CD14-positive monocyte (primary cell): Measurements from ENCODE around the gene EIPR1. TPM values are rescaled to one million over a fixed set of nuclear protein-coding genes. Genes with fewer than 3 reads are reported as not detected.

ENCODE experiments used
- DNase-seq, 3 donors: peaks; one replicate each; pipeline ENCODE4 v3.0.0-alpha.2; 2011 to 2022
- H2AFZ ChIP-seq: 2 replicates; pipeline ENCODE4 v1.6.0; 2012; ENCODE audit warnings: mild to moderate bottlenecking, low read depth, low read length, inconsistent platforms; ENCODE audit not compliant: insufficient read depth, poor library complexity, severe bottlenecking
- H3K27ac ChIP-seq, 2 donors: 1 replicate in 1 of 2; 2 replicates in 1 of 2; pipeline ENCODE4 v1.5.1; 2012 to 2013; ENCODE audit warnings: low read length in 2 of 2, control low read depth in 1 of 2, inconsistent platforms in 1 of 2, low read depth in 1 of 2, mild to moderate bottlenecking in 1 of 2
- H3K27me3 ChIP-seq, 2 donors: one replicate each; pipeline versions ENCODE4 v1.6.0 to v1.6.1; 2011 to 2013; ENCODE audit warnings: low read length in 2 of 2; ENCODE audit not compliant: control insufficient read depth in 2 of 2, insufficient read depth in 2 of 2
- H3K36me3 ChIP-seq, 2 donors: replicated peaks in 1 of 2; 1 replicate in 1 of 2; 2 replicates in 1 of 2; pipeline versions ENCODE4 v1.5.1 to v1.6.1; 2012 to 2013; ENCODE audit warnings: low read length in 2 of 2, control low read depth in 1 of 2, inconsistent platforms in 1 of 2, mild to moderate bottlenecking in 1 of 2; ENCODE audit not compliant: insufficient read depth in 2 of 2, control insufficient read depth in 1 of 2
- H3K4me1 ChIP-seq, 2 donors: 1 replicate in 1 of 2; 2 replicates in 1 of 2; pipeline versions ENCODE4 v1.5.1 to v1.6.1; 2012 to 2013; ENCODE audit warnings: low read length in 2 of 2, control low read depth in 1 of 2, inconsistent platforms in 1 of 2, mild to moderate bottlenecking in 1 of 2, moderate library complexity in 1 of 2; ENCODE audit not compliant: insufficient read depth in 2 of 2, control insufficient read depth in 1 of 2
- H3K4me2 ChIP-seq: replicated peaks from 2 replicates; pipeline ENCODE3; 2012; ENCODE audit warnings: low read length, moderate library complexity, mild to moderate bottlenecking; ENCODE audit not compliant: poor library complexity, severe bottlenecking; ENCODE audit errors: extremely low read depth
- H3K4me3 ChIP-seq, 3 experiments: fragments of 200-600 bp in 1 of 3; sonication (generic) in 1 of 3; replicated peaks in 1 of 3; 1 replicate in 2 of 3; 2 replicates in 1 of 3; pipeline ENCODE4 v1.5.1; 2011 to 2013; ENCODE audit warnings: low read length in 3 of 3, mild to moderate bottlenecking in 3 of 3, control low read depth in 2 of 3, low read depth in 2 of 3, inconsistent platforms in 1 of 3, moderate library complexity in 1 of 3
- H3K79me2 ChIP-seq: 2 replicates; pipeline ENCODE4 v1.6.0; 2012; ENCODE audit warnings: mild to moderate bottlenecking, control low read depth, inconsistent platforms, low read length, moderate library complexity; ENCODE audit not compliant: insufficient read depth
- H3K9ac ChIP-seq: 2 replicates; pipeline ENCODE4 v1.6.0; 2017; ENCODE audit warnings: low read length, mild to moderate bottlenecking; ENCODE audit not compliant: insufficient read depth, poor library complexity, severe bottlenecking
- H3K9me3 ChIP-seq, 2 donors: replicated peaks in 1 of 2; 1 replicate in 1 of 2; 2 replicates in 1 of 2; pipeline versions ENCODE4 v1.5.1 to v1.6.1; 2012 to 2013; ENCODE audit warnings: low read length in 2 of 2, control low read depth in 1 of 2; ENCODE audit not compliant: control insufficient read depth in 1 of 2, insufficient read depth in 1 of 2
- H4K20me1 ChIP-seq: 2 replicates; pipeline ENCODE4 v1.6.0; 2012; ENCODE audit warnings: mild to moderate bottlenecking, low read length, control low read depth, moderate library complexity; ENCODE audit not compliant: insufficient read depth
- H3K27ac Mint-ChIP-seq, 7 donors: one replicate each; pipeline ENCODE4 v1.8.0; 2020; ENCODE audit warnings: mild to moderate bottlenecking in 7 of 7, mixed read lengths in 7 of 7, moderate library complexity in 6 of 7, inconsistent platforms in 2 of 7
- H3K27me3 Mint-ChIP-seq, 3 donors: one replicate each; pipeline ENCODE4 v1.8.0; 2021 to 2022; ENCODE audit warnings: low read depth in 3 of 3, mild to moderate bottlenecking in 3 of 3, mixed read lengths in 3 of 3, moderate library complexity in 3 of 3, inconsistent platforms in 1 of 3
- H3K36me3 Mint-ChIP-seq, 2 donors: one replicate each; pipeline ENCODE4 v1.8.0; 2020; ENCODE audit warnings: mixed read lengths in 2 of 2, inconsistent platforms in 1 of 2, mild to moderate bottlenecking in 1 of 2
- H3K4me1 Mint-ChIP-seq: one replicate; pipeline ENCODE4 v1.8.0; 2020; ENCODE audit warnings: mild to moderate bottlenecking, mixed read lengths
- H3K4me3 Mint-ChIP-seq, 2 donors: one replicate each; pipeline ENCODE4 v1.8.0; 2020; ENCODE audit warnings: mild to moderate bottlenecking in 2 of 2, mixed read lengths in 2 of 2, moderate library complexity in 1 of 2
- H3K9me3 Mint-ChIP-seq, 7 donors: one replicate each; pipeline ENCODE4 v1.8.0; 2020 to 2022; ENCODE audit warnings: mixed read lengths in 7 of 7, mild to moderate bottlenecking in 6 of 7, moderate library complexity in 6 of 7, inconsistent platforms in 2 of 7
- CTCF ChIP-seq: fragments of 200-600 bp; IDR thresholded peaks from one replicate; pipeline ENCODE4 v1.8.0; 2022; ENCODE audit warnings: antibody characterized with exemption, mild to moderate bottlenecking
- WGBS: methylation state at CpG from one replicate; pipeline ENCODE4 v1.1.5; 2013; ENCODE audit warnings: missing lambda C conversion rate; ENCODE audit not compliant: insufficient coverage; 5-methylcytosine and 5-hydroxymethylcytosine counted together
- intact Hi-C, 2 donors: fragments of 100-400 bp; cut with micrococcal nuclease; formaldehyde crosslinking; loops; one replicate each; pipeline versions ENCODE4 v1.15.0 to v1.15.1; 2023
- polyA plus RNA-seq, 3 donors: library from polyadenylated mRNA; depleted of rRNA in 1 of 3; unstranded in 2 of 3; stranded (reverse) in 1 of 3; fragments of 300-500 nt in 2 of 3; fragments of >200 nt in 1 of 3; fragmentation: Illumina TruSeq in 2 of 3; gene quantifications; 1 replicate in 2 of 3; 2 replicates in 1 of 3; pipeline ENCODE4 v1.2.3, GENCODE V29; 2012 to 2021

EIPR1 gene
- polyA plus RNA-seq, 3 donors, result 19.0 to 22.4 (median 20.8) TPM

- Mint-ChIP-seq H3K27me3 (peaks cover 0 to 3% (median 0%) of the 10 kb centered on the region in 3 donors), H3K9me3 (peaks cover 0 to 5% (median 0%) of the 10 kb centered on the region in 7 donors), H3K27ac (peak overlapping the region in 1 of 7 donors; percentile 37), H3K4me1 (peaks cover 4% of the 10 kb centered on the region), H3K36me3 (peaks cover 57 to 81% of the 10 kb centered on the region in 2 donors), H3K4me3 (no peak overlapping the region)
- Histone ChIP-seq H4K20me1 (no peaks in the 10 kb centered on the region), H3K36me3 (peaks cover 31 to 59% of the 10 kb centered on the region in 2 donors), H3K27me3 (no peaks in the 10 kb centered on the region), H3K4me3 (no peak overlapping the region), H3K9ac (no peak overlapping the region), H3K4me2 (no peak overlapping the region), H3K4me1 (peaks cover 0 to under 1% of the 10 kb centered on the region in 2 donors), H3K79me2 (no peaks in the 10 kb centered on the region), H3K9me3 (no peaks in the 10 kb centered on the region), H2AFZ (no peak overlapping the region), H3K27ac (no peak overlapping the region)
- DNase-seq, result no peak
- intact Hi-C loops, result no loop called here
- 93% methylated on average over 8 of the region's 8 CpGs for WGBS
- TF ChIP-seq CTCF, result no peak
These were observed 187.7 kb downstream of the EIPR1 start for GRCh38 chr2:3189961-3190360.

DNA sequence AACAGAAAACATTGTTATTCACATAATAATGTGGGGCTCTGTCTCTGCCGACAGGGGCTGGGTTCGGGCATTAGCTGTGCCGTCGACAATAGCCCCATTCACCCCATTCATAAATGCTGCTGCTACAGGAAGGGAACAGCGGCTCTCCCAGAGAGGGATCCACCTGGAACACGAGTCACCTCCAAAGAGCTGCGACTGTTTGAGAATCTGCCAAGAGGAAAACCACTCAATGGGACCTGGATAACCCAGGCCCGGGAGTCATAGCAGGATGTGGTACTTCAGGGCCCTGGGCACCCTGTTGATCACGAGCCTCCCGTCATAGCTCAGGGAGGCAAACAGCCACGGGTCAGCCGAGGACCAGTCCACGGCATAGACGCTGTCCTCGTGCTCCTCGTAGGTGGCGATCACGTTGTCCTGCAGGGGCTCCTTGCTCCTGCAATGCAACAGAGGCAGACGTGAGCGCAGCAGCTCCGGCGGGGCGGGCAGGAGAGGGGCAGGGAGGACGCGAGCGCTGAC lies 188.5 kb downstream of the EIPR1 start:
- H3K9me3 ChIP-seq, result no peaks in the 10 kb centered on the region
- no peak overlapping the region for H3K4me3 Mint-ChIP-seq
- H3K27ac Mint-ChIP-seq, result peak overlapping the region in 1 of 7 donors; percentile 65
- no peak overlapping the region for H3K4me2 ChIP-seq
- H4K20me1 ChIP-seq, result no peaks in the 10 kb centered on the region
- H3K9ac ChIP-seq, result no peak overlapping the region
- no peak for DNase-seq
- H3K27ac ChIP-seq, result no peak overlapping the region
- intact Hi-C loops, result no loop called here
- H3K9me3 Mint-ChIP-seq, result peaks cover 0 to 5% (median 0%) of the 10 kb centered on the region in 7 donors
- no peak overlapping the region for H3K4me3 ChIP-seq
- no peak for TF ChIP-seq CTCF
- H3K27me3 ChIP-seq, result no peaks in the 10 kb centered on the region
- no peak overlapping the region for H2AFZ ChIP-seq
- H3K36me3 ChIP-seq, result peaks cover 31 to 56% of the 10 kb centered on the region in 2 donors
- peaks cover 54 to 74% of the 10 kb centered on the region in 2 donors for H3K36me3 Mint-ChIP-seq
- WGBS, result 96% methylated on average over 26 of the region's 26 CpGs
- peaks cover 3% of the 10 kb centered on the region for H3K4me1 Mint-ChIP-seq
- H3K79me2 ChIP-seq, result no peaks in the 10 kb centered on the region
- H3K4me1 ChIP-seq, result no peaks in the 10 kb centered on the region
- peaks cover 0 to 3% (median 0%) of the 10 kb centered on the region in 3 donors for H3K27me3 Mint-ChIP-seq
